PC-9 (cell line): ENCODE measurements around the gene PTCHD4.

Experiments
- CTCF ChIP-seq: fragments of 200-600 bp; sonication (generic); conservative IDR thresholded peaks from 2 replicates; pipeline ENCODE4 v1.6.1; 2017; ENCODE audit warnings: mixed run types, antibody characterized with exemption, mild to moderate bottlenecking, moderate library complexity
- EZH2 ChIP-seq: fragments of 200-600 bp; sonication (generic); IDR thresholded peaks from 2 replicates; pipeline ENCODE4 v1.8.0; 2017; ENCODE audit warnings: antibody characterized with exemption, low read depth

GRCh38 chr6:48098923-48099322 is 12.1 kb downstream of the PTCHD4 start:
- no peak for TF ChIP-seq CTCF
- no peak for TF ChIP-seq EZH2
